GM18868 (cell line): ENCODE results near the gene UBE2V1.
"Not testable (repeated sequence)": the region's sequence is repeated elsewhere in the genome, so short reads cannot be mapped to it uniquely, and the experiment has no call there.

ENCODE experiments used
- ATAC-seq: cut with Tn5 transposase; IDR thresholded peaks from one replicate; pipeline ENCODE4 v1.9.1; 2021; ENCODE audit warnings: mild to moderate bottlenecking, moderate library complexity; ENCODE audit not compliant: unreplicated experiment

Gene UBE2V1

GRCh38 chr20:50066161-50066834 lies 46.7 kb downstream of the UBE2V1 start:
- ATAC-seq, result no peak

GRCh38 chr20:50065325-50065615 lies 47.7 kb downstream of the UBE2V1 start:
- no peak for ATAC-seq

- not testable (repeated sequence) for ATAC-seq
Observed at GRCh38 chr20:50063763-50064162, 49.2 kb downstream of the UBE2V1 start.

- ATAC-seq, result no peak
Observed at GRCh38 chr20:50062006-50062838, 50.7 kb downstream of the UBE2V1 start.

- ATAC-seq, result no peak
Observed at GRCh38 chr20:50061151-50062005, 51.6 kb downstream of the UBE2V1 start.

GRCh38 chr20:50058662-50059402 lies 54.1 kb downstream of the UBE2V1 start:
- ATAC-seq, result no peak

GRCh38 chr20:50057714-50058053 lies 55.3 kb downstream of the UBE2V1 start:
- no peak for ATAC-seq

GRCh38 chr20:50056951-50057713 lies 55.8 kb downstream of the UBE2V1 start:
- ATAC-seq, result no peak

- ATAC-seq, result no peak
Observed at GRCh38 chr20:50056408-50056926, 56.5 kb downstream of the UBE2V1 start.

- ATAC-seq, result no peak
Observed at GRCh38 chr20:50055524-50056083, 57.3 kb downstream of the UBE2V1 start.

- ATAC-seq, result no peak
Observed at GRCh38 chr20:50054626-50055511, 58.1 kb downstream of the UBE2V1 start.

- ATAC-seq, result no peak
Observed at GRCh38 chr20:50054231-50054547, 58.8 kb downstream of the UBE2V1 start.

- no peak for ATAC-seq
Observed at GRCh38 chr20:50053362-50054230, 59.4 kb downstream of the UBE2V1 start.

GRCh38 chr20:50052550-50053361 lies 60.2 kb downstream of the UBE2V1 start:
- no peak for ATAC-seq

- no peak for ATAC-seq
Observed at GRCh38 chr20:50050660-50051308, 62.2 kb downstream of the UBE2V1 start.

GRCh38 chr20:50050214-50050613 lies 62.7 kb downstream of the UBE2V1 start:
- no peak for ATAC-seq
